ENCODE measurements around the gene DAB1.

Gene DAB1

DNA sequence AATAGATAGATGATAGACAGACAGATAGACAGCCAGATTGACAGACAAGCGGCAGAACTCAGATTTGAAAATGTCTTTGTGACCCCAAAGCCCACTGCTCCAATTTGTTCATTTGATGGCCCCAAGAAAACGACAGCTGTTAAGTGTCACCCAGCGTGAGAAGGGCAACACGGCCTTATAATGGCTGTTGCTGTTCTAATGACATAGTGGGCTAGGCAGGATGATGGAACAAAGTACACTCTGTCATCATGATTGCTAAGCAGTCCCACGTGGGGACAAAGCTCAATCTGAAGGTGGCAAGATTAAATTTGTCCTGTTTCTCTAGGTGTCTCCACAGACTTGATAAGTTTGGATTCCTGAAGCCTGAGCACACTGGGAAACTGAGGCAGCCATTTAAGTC, 112.9 kb downstream of the DAB1 start:
- no peak for DNase-seq

DNA sequence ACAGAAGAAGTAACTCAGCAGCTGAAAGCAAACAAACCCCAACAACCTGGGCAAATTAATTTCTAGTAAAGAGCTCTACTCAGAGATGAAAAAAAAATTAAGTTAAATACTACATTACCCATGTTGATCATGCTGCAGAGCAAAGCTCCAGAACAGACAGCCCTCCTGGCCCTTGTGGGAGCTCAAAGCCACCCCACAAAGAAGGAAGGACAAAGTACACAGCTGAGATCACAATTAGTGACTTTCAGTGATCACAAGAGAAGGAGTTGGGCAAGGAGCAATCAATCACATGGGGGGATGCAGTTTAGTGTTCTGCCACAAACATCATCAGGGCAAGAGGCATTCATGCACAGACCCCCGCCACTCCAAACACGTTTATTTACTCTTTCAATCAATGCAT, 114.2 kb downstream of the DAB1 start:
- DNase-seq: no peak

DNA sequence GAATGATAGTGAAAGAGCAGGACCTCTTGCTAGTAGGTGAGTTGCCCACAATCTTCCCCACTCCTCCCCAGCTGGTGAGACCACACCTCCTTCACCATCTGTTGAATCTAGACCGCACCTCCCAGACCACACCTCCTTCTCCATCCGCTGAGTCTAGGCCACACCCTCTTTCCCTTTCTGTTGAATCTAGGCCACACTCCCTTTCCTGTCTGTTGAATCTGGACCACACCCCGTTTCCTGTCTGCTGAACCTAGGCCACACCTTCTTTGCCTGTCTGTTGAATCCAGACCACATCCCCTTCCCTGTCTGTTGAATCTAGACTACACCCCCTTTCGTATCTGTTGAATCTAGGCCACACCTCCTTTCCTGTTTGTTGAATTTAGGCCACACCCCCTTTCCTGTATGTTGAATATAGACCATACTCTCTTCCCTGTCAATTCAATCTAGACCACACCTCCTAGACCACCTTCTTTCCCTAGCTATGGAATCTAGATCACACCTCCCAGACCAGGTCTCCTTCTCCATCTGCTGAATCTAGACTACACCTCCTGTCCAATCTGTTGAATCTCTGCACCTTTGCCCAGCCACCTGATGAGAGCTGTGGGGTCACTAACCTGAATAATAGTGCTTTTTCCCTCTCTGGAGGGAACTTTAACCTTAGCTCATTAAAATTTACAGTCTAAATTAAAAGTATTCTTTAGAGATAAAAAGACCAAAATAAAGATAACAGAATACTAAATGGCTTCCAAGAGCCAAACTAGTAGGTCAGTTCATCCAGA, 116.3 kb downstream of the DAB1 start:
- DNase-seq: no peak

DNA sequence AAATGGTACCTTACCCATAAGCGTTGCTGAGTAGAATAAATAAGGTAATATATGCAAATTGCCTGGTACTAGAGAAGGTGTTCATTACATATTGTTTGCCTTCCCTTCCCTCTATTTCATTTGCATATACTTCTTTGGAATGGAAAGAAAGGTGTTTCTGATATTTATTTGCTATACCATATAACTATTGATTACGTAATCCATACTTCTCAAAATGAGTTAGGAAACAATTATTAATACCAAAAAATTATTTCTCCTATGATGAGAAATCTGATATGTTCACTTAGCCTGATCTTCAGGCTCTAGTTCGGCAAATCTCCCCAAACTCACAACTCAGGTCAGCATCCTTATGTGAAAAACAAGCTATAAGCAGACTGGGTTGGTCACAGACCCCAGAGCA, 119.3 kb downstream of the DAB1 start:
- DNase-seq: no peak

DNA sequence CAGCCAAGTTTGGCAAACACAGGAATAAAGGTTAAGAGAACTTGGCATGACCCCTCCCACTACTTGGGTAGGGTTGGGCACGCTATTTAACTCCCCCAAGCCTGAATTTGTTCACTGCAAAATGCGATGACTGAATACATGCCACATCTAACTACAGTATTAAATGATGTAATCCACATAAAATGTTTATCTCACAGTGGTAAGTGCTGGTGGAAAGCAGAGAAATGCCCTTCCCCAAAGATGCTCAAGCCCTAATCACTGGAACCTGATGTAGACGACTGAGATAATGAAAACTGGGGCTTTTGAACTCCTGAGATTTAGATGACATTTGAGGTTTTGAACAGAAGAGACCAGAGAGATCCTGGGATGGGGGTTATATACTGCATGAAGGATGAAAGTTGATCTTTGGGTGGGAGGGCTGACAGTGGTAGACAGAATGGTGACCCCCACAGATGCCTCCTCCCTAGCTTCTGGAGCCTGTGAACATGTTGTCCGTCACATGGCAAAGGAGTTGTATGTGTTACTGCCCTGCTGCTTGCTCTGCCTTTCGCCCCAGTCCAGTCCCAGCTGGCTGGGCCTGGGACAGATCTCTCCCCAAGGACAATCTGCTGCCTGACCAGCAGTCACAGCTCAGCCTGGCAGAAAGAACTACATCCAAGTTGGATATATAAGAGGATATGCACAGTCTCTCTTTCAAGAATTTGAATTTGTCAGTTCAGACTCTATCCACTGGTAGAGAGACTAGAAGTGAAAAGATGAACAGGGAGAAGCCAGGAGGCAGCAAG, 120.9 kb downstream of the DAB1 start:
- DNase-seq: no peak

DNA sequence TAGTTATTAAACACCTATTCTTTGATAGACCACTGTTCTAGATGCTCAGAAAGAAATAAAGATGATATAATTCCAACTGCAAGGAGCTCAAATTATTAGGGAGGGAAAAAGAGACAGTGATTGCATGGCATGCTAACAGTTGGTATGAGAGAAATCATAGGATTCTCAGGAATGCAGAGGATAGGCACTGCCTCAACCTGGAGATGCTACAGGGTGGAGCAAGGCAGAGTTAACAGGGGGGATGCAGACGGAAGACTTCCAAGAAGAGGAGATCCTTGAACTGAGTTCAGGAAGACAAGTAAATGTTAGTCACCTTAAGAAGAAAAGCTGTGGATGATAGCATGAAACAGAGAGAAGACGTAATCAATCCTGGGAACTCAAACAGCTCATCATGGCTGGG, 123.7 kb downstream of the DAB1 start:
- no peak for DNase-seq

DNA sequence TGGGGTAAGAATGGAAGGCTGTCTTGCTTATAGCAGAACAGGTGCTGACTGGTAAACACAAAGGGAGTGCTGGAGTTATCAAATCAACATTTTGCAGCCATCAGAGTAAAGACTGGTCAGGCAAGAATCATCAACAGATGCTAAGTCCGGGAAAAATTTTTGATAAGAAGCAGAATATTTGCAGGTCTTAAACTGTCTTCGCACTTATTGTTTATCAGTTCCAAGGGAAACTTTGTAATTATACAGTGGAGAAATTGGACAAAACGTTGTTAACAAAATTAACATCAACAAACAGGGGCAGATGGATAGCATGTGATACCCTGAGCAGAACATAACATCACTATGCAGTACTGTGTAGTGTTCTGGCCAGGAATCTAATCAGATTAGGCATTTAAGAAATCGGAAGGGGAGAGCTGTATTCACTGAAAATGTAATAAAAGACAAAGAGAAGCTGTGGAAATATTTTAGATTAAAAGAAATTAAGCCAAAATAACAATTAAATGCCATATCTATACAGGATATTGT, 127.1 kb downstream of the DAB1 start:
- DNase-seq: no peak

DNA sequence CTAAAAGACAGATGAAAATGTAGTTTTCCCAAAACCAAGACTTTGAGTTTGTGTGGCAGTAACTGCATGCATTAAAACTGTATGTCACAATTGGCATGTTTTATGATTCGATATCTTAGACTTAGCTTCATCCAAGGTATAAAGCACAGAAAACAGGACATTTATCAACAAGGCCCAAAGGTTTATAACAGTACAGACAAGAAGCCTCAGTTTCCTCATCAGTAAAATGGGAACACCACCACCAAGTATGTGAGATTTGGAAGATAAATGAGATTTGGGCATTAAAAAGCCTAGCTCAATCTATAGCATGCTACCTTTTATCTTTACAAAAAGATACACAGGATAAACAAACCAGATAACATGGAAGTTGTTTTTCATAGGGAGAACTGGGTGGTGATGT, 128.5 kb downstream of the DAB1 start:
- DNase-seq: no peak

DNA sequence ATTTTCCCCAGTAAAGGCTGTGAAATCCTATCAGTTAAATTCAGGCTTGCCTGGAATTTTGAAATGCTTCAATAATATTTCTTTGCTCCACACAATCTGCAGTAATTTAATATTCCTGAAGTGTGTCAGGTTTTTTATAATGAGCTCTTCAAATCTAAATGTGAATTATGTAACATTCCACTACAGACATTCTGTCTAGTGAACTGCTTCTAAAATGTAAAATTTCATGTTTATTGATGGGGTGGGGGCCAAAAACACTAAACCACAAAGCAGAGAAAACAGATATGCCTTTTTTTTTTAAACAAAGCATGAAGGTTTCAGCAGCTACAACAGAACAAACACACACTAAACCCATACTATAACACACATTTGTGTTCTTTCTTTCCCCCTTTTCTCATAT, 129.7 kb downstream of the DAB1 start:
- DNase-seq: no peak

DNA sequence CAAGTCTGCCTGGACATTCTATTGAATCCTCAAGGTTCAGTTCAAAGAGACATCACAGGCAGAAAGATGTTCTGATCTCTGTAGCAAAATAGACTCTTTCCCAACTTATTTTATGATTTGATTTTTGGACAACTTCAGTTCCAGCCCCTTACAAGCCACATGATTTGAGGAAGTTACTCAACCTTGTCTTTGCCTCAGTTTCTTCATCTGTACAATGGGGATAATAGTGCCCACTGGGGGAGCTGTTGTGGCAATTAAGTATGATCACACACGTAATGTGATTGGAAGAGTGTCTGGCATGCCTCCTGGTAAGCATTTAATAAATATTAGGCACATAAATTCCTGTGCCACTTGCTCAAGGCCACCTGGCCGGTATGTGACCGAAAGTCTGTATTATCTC, 130.6 kb downstream of the DAB1 start:
- no peak for DNase-seq

DNA sequence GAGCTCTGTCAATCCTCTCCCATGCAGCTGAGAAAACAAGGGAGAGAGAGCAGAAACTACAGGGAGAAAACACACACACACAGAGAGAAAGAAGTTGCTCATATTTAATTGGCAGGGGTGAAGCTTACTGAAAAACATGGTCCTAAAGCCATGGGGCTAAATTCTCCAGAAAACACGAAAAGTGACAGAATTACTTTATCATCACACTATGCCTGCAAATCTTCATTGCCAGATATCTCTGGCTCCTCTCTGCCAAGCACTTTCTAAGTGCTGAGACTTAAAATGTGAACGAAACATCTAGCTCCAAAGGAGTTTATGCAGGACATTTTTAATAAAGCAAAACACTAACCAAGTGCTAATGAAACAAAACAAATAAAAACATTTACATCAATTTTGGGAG, 134.1 kb downstream of the DAB1 start:
- no peak for DNase-seq

DNA sequence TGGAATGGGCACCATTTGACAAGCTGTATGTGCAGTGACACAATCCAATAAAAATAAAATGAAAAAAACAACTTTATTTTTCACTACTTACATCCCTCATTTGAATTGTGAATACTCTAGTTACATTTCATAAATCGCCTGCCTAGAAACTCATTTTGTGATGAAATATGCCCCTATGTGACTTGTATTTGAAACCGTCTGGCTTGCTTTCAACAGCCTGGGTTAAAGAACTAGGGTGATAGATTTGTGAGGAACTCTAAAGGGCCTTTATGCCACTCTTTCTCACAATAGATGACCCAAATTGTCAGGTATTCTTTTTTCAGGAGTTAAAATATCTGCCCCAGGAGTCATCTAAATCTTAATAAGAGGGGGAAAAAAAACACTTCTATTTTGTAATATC, 137.9 kb downstream of the DAB1 start:
- no peak for DNase-seq

DNA sequence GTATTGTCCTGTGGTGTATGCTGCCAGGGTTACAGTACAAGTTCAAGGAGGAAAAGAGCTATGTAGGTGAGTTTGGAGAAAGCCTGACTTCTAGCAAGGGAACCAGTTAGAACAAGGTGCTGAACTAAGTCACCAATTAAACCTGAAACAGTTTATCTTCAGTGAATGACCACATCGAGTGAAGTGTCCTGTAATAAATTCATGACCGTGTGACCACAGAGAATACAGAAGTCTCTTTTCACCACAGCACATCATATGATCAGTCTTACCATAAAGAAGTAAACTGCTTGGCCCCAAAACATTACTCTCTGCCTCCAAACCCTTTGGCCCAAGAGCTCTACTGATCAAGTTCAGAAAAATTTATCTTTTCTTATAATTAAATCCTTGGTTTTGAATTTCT, 141.4 kb downstream of the DAB1 start:
- DNase-seq: no peak

DNA sequence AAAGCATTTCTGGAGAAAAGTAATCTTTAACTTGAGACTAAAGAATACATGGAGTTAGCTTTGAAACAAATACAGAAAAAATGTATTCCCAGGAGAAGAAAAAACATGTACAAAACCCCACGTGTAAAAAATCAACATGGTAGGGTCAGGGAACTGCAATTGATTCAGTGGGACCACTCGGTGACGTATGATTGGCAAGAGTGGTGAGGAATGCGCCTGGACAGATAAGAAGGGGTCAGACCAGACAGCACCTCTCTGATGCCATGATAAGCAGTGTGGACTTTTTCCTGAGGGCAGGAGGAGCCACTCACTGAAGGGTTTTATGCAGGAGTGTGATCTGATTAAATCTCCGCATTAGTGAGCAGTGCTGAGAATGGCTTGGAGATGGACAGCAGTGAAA, 142.5 kb downstream of the DAB1 start:
- DNase-seq: no peak

DNA sequence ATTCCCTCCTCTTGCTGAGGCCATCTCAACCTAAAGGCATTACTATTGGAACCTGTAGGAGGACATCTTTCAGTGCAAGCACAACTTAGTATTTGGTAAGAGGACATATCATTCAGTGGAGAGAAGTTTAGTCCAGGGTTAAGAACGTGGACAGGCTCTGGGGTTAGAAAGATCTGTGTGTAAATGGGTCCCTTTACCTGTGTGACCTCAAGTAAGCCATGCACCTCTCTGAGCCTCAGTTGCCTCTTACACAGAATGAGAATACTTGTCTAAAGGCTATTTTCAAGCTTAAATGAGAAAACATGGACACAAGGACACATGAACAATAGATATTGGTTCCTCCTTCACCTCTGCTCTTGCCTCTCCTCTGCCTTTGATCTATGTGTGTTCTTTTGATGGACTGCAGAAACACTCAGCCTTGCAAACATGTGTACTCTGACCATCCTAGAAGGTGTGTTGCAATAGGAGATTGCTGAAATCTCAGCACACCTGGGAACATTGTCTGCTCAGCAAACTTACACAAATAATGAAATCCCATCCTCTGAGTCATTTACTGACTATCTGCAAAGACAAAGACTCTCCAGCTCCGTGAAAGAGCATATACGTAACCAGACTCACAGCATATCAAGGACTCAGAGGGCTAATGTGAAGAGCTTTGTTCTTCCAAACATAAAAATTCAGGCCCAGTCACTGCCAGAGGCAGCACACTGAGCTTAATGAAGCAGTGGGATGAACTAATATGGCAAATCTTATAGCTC, 143.8 kb downstream of the DAB1 start:
- DNase-seq: no peak

DNA sequence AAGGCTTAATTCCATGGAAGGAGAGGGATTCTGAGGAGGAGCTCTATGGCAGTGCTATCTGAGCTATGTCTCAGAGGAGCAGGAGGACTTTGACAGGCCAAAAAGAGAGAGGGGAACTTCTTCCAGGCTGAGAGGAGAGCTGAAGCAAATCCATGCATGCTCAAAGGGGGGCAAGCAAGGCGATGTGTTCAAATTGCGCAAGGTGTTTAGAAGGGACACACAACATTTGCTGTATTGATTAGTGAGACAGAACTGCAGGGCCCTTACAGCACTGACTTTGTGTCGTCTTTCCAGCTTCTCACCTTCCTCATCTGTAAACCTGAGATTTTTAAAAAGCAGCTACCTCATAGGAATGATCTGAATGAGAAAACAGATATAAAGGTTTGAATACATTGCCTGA, 145.3 kb downstream of the DAB1 start:
- no peak for DNase-seq

DNA sequence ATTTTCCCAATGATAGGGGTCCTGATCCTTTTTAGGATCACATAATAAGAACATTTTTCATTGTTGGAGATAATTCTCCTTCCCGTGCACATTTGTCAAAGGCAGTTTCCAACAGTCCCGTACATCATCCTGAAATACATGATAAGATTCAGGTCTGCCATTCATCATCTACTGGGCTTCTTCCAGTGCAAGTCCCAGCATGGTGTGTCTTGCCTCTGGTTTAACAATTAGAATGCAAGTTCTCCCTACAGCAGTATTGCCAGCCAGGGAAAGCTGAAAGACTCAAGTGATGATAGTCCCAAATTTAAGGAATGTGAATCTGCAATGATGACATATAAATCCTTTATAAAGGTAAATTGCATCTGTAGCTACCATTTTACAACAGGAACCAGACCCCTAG, 146.2 kb downstream of the DAB1 start:
- DNase-seq: no peak

DNA sequence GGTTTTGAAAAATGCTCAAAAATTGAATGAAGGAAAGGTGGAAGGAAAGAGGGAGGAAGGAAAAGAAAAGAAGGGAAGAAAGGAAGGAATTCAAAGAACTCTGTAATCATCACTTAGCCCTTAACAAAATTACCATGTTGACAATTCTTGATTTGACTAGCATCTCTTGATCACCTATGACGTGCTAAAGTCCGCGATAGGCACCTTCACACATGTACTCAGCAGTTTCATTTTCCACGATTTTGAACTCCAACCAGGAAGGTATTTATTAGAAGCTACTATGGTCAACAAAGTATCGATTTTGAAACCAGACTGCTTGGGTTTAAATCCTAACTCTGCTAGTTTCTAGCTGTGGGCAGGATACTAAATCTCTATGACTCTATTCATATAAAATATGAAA, 146.9 kb downstream of the DAB1 start:
- DNase-seq: no peak

DNA sequence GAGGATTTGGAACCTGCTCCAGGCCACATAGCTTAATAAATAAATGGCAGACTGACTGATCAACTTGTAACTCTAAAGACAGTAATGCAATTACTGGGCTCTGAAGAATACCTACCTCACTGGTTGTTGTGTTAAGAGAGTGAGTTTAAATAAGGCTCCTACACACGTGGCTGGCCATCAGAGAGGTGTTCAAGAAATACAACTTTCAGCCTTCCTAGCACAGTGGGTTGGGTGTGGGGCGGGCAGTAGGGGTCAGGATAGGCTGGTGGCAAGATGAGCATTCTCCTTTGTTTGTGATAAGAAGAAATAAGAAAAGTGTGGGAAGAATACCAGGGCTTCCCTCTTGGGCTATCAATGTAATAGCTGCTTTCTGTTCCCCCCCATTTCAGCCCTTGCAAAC, 151.3 kb downstream of the DAB1 start:
- no peak for DNase-seq

DNA sequence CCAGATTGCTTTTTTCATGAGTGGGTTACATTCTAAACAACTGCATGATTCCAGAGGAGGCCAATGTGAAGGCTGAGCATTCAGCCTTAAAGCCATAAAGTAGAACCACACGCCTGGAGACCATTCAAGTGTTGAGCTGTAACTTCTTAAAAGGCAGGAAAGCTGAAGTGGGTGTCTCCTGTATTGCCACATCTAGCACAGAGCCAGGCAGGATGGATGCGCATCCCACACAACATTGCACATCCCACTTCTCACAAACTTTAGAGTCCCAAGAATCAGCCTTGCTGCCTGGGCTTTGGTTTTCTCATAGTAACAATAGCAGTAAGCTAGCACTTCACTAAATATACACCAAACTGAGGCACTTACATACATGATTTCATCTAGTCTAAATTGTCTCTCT, 151.7 kb downstream of the DAB1 start:
- no peak for DNase-seq

DNA sequence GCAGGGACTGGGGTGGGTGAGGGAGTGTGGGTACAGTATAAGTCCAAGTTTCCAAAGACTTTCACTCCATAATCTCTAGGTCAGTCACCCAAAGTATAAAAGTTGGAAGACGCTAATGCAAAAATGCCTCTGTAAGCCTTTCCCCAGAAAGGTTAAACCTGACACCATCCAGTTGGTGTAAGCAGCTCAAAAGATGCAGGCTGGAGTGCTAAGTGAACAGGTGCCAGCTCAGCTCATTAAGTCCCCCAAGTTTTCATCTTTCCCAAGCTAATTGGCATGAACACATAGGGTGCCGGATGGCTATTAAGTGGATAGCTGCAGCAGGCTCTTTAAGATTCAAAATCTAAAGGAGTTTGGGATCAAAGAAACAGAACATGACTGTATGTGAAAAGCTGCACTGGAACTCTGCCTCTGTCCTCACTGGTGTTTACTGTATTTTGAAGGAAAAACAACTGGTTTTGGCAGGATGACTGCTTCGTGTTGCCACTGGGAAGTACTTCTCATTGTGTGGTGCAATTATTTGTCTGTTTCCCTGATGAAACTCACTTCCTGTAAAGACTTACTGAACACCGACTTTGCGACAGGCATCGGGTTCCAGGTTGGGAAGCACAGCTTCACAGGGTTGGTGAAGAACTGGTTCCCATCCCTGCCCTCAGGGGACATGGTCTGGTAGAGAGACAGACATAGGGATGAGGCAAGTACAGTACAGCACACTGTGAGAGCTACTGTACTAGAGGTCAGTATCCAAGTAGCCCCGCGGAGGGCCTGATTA, 152.7 kb downstream of the DAB1 start:
- no peak for DNase-seq

DNA sequence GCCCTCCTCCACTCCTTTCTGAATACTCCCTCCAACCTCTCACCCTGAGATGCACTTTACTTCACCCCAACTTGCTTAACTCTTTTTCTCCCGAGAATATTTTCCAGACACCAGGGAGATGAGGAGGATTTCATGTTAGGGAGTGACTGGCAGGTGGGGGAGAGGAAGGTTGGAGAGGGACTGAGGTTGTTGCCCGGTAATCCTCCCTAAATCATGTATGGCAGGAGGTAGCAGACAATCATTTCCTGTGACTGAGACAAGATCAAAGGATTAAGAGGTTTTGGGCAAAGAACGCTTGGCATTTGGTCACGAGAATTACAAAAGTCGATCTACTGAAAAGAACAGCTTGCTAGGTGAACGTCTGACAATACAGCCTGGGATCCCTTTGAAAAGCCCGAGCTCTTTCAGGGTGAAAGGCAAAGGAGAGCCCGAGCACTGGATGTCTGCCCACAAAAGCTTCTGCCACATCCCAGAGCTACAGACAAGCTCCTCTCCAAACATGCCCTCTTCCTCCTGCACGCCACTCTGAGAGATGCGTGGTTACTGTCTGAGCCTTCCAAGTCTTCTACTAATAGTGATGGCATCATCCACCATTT, 154.1 kb downstream of the DAB1 start:
- DNase-seq: no peak
